Globus pallidus (tissue), 1 donor: ENCODE data around the gene KCNJ9.
"Not testable (repeated sequence)": the region's sequence is repeated elsewhere in the genome, so short reads cannot be mapped to it uniquely, and the experiment has no call there.

Source experiments
- DNase-seq: peaks from one replicate; pipeline ENCODE4 v3.0.0-alpha.2; 2015; ENCODE audit warnings: low spot score

Gene KCNJ9

DNA sequence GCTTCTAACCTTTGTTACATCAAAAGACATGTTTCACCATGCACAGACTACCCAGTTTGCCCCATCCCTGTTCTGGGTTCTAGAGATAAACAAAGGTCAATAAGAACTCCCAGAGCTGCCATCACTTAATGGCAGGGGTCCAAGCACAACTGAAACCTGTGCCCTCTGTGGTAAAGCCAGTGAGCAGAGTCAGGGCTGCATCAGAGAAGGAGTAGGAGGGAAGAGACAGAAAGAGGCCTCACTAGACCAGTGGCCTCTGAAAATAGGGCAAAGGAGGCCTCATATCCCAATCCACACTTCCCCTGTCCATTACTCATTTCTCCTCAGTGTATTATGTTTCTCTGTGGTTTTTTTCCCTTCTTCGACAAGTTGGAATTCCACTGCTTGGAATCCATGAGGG, 44.4 kb downstream of the KCNJ9 start:
- DNase-seq, result no peak

DNA sequence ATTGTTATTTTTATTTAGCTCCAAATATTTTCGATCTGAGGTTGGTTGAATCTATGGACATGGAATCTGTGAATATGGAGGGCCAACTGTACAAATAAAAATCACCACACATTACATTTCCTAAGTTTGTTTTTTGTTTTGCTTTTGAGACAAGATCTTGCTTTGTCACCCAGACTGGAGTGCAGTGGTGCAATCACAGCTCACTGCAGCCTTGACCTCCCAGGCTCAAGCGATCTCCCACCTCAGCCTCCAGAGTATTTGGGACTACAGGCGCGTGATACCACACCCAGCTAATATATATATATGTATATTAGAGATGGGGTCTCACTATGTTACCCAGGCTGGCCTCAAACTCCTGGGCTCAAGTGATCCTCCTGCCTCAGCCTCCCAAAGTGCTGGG, 45.0 kb downstream of the KCNJ9 start:
- not testable (repeated sequence) for DNase-seq

DNA sequence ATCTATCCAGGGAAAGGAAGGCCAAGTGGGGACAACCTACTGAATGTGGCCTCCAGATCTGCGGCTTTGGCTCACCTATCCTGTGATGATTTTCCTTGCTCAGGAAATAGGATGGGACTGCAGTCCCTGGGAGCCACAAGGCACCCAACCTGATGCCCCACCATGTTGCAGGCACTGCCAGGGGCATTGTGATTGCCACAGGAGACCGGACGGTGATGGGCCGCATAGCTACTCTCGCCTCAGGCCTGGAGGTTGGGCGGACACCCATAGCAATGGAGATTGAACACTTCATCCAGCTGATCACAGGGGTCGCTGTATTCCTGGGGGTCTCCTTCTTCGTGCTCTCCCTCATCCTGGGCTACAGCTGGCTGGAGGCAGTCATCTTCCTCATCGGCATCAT, 46.0 kb downstream of the KCNJ9 start:
- DNase-seq, result no peak

DNA sequence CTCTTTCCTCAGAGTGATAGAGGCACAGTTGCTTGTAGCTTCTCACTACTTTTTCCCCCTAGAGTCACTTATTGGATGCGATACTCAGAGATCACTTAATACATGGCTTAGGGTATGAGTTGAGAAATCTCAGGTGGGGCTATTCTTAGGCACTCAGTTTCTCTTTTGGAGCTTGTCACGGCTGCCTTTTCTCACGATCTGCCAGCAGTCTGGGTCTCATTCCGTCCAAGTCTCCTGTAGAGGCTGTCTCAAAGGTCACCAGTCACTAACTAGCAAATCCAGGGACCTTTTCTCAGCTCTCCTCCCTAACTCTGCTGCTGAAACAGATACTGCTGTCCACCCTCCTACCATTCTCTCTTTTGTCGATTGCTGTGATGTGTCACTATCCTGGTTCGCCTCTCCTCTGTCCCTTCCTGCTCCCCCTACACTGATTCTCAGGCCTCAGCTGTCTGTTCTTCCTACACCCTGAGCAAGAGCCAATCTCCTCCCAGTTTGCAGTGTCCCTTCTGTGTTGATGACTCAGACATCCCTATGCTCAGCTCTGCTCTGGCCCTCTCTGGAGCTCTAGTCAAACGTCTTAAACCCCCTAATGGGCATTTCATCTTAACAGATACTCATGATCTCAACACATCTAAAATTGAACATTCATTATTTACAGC, 46.7 kb downstream of the KCNJ9 start:
- no peak for DNase-seq

DNA sequence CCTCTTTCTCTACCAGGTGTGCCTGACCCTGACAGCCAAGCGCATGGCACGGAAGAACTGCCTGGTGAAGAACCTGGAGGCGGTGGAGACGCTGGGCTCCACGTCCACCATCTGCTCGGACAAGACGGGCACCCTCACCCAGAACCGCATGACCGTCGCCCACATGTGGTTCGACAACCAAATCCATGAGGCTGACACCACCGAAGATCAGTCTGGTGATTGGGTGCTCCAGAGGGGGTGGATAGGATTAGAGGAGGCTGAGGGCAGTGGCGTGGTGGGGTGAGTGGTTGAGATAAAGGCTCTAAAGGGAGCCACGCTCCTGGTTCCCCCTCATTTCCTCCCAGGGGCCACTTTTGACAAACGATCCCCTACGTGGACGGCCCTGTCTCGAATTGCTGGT, 47.3 kb downstream of the KCNJ9 start:
- no peak for DNase-seq

DNA sequence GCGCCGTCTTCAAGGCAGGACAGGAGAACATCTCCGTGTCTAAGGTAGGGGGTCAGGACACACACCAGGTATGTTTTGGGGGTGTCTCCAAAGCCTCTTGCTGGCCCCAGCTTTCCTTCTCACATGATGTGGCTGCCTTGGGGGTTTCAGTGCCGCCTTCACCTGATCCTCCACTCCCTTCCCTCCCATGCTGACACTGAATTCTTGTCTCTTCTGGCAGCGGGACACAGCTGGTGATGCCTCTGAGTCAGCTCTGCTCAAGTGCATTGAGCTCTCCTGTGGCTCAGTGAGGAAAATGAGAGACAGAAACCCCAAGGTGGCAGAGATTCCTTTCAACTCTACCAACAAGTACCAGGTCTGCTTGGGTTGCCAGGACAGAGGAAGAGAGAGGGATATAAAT, 47.7 kb downstream of the KCNJ9 start:
- DNase-seq, result no peak

DNA sequence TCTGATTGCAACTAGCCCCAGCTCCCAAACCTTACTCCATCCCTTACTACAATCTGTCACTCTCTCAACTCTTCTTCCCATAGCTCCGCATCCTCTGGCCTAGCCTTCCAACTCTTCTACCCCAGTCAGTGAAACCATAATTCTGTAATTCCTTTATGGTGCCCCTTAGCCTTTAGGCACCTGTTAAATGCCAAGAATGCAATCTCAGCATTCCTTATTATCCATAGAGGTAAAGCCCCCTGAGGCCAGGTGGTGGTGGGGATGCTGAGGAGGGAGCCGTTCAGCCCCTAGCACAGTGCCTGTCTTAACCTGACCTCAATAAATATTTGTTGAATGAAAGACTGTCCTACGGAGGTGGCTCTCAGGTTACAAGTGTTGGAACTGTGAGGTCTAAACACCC, 48.2 kb downstream of the KCNJ9 start:
- no peak for DNase-seq

DNA sequence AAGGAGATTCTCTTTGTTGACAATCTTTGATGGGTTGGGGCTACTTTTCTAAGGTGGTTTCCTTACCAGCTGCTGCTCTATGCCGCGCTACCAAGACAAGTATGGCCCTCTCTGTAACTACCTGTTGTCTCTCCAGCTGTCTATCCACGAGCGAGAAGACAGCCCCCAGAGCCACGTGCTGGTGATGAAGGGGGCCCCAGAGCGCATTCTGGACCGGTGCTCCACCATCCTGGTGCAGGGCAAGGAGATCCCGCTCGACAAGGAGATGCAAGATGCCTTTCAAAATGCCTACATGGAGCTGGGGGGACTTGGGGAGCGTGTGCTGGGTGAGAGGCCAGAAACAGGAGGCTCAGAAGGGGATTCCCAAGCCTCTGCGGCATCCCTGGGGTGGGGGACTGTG, 48.6 kb downstream of the KCNJ9 start:
- no peak for DNase-seq

DNA sequence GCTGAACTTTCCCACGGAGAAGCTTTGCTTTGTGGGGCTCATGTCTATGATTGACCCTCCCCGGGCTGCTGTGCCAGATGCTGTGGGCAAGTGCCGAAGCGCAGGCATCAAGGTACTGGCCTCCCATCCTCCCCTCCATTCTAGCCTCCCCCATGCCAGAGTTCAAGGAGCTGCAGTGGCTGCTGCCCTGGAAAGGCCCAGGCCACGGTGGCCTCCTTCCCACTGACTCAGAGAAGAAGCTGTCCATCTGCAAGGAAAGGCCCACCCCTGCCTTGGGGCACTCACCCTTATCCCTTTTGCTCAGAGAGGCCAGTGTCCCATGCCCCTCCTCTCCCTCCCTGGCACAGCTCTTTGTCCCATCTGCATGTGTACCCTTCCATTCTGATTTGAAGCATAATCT, 49.1 kb downstream of the KCNJ9 start:
- DNase-seq, result no peak

DNA sequence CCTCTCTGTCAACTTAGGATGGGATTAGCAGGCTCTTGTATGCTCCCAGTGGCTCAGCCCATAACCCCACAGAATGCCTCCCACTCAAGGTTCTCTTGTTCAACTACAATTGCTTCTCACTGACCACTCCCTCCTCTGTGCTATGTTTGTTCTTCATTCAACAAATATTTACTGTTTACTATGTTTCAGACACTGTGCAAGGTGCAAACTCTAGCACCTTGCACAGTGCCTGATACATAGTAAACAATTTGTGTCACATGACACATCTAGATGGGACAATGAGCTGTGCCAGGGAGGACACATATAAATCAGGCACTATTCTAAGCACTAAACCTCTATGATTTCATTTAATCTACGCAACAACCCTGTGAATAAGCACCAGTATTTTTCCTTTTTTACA, 49.6 kb downstream of the KCNJ9 start:
- no peak for DNase-seq

DNA sequence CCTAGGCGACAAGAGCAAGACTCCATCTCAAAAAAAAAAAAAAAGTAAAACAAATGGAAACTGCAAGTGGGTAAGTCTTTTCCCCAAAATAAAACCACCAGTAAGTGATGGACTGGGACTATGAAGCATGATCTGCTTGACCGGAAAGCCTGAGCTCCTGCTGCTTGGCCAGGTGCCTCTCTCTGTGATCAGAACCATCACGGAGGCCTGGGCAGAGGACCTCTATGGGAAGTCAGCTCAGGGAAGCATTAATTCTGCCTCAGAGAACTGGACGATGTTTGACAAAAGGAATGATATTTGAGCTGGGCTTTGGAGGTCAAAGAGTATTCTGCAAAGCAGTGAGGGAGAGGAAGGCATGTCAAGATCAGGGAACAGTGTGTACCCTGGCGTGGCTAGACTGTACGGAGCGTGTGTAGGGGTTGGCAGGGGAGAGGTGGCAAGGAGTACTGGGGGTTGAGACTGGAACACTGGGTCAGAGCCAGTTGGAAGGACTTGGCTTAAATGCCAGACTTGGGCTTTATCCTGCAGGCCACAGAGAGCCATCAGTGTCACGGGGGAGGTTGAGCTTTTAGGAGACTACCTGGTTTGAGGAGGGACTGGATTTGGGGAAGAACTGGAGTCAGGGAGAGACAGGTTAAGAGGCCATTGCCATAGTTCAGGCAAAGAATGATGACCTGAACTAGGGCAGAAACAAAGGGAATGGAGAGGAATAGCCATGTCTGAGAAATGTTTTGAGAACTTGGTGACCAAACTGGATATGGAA, 50.6 kb downstream of the KCNJ9 start:
- peak; percentile 32 for DNase-seq

DNA sequence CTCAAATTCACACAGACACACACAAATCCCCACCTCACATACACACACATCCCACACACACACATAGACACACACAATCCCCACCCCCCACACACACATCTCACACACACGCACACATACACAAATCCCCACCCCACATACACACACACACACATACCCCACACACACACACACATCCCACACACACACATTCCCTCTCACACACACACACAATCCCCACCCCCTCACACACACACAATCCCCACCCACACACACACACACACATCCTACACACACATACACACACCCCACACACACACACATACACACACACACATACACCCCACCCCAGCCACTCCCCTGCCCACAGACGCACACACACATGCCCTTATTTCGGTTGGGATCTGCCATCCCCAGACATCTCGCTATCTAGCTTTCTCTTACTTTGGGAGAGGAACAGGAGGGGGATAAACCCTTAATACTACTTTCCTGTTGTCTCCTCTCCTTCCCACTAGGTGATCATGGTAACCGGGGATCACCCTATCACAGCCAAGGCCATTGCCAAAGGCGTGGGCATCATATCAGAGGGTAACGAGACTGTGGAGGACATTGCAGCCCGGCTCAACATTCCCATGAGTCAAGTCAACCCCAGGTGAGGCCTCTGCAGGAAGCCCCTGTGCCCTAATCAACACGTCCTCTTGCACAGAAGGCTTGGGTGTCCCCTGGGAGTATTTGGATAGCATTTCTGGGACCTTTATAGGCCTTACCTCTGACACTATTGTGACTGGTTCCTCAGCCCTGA, 52.8 kb downstream of the KCNJ9 start:
- DNase-seq, result no peak

DNA sequence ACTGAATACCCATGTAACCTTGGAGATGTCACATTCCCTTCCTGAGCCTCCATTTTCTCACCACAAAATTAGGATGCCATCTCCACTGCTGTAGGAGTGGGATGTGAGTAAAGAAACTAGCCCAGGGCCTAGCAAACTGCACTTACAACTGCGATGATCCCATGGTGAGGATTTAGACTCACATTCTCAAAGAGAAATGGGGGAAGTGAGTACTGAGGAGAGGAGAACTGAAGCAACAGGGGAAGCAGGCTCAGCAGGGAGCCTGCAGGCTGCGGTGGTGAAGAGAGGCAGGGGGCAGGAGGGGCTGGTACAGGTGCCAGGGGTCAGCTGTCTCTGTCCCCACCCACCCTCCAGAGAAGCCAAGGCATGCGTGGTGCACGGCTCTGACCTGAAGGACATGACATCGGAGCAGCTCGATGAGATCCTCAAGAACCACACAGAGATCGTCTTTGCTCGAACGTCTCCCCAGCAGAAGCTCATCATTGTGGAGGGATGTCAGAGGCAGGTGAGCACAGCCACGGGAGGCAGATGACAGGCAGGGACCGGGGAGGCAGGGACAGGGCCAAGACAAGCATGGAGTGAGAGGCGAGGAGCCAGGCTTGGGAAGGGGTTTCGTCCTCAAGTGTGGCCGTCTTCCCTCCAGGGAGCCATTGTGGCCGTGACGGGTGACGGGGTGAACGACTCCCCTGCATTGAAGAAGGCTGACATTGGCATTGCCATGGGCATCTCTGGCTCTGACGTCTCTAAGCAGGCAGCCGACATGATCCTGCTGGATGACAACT, 53.6 kb downstream of the KCNJ9 start:
- no peak for DNase-seq

DNA sequence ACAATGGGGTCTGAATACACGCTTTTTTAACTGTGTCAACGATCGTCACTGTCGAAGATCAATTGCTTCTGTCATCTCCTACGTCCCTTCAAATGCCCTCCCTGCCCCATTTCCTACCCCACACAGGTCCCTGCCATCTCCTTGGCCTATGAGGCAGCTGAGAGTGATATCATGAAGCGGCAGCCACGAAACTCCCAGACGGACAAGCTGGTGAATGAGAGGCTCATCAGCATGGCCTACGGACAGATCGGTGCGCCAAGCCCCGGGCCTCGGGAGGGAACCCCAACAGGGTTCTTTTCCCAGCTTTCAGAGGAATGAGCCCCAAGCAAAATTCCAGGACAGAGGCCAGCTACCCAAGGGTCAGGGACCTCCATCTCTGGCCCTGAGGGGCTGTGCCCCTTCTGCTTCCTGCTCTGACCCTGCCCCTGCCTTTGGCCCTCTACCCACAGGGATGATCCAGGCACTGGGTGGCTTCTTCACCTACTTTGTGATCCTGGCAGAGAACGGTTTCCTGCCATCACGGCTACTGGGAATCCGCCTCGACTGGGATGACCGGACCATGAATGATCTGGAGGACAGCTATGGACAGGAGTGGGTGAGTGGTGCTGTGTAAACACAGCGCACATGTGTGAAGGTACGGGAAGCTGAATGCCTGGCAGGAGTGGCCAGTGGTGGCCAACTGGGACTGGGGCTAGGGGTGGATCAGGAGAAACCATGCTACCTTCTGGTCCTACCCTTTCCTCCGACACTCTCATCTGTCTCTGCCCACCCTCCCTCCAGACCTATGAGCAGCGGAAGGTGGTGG, 55.0 kb downstream of the KCNJ9 start:
- no peak for DNase-seq

DNA sequence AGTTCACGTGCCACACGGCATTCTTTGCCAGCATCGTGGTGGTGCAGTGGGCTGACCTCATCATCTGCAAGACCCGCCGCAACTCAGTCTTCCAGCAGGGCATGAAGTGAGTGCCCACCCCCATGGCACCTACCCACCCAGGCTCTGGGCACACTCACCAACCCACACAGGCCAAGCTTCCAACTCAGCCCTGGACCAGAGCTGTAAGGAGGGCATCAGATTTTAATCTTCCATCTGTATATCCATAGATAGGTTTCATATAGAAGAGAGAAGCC, 55.5 kb downstream of the KCNJ9 start:
- no peak for DNase-seq

DNA sequence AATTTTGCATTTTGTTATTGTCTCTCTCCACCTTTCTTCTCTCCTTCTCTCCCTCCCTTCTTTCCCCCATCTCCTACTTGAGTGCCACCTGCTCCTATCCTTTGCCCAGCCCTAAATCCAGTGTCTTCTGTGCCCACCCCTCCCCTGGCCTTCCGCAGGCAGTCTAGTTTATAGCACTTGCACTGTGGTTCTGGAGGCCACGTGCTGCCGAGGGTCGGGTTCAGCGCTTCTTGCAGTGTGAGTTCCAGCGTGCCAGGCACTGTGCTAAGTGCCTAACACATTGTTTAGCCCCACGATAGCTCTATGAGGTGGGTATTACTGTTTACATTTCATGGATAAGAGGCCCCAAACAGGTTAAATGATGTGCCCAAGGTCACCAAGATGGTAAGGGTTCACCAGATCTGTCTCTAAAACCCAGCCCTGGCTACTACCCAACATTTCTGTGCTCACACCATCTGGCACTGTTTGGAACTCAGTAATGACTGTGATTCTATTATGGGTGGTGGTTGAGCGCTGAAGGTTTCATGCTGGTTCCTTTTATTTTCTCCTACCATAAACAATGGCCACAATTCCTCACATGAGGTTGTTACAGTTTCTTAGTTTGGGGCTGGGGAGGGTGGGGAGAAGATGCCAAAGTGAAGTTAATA, 56.0 kb downstream of the KCNJ9 start:
- DNase-seq, result no peak

DNA sequence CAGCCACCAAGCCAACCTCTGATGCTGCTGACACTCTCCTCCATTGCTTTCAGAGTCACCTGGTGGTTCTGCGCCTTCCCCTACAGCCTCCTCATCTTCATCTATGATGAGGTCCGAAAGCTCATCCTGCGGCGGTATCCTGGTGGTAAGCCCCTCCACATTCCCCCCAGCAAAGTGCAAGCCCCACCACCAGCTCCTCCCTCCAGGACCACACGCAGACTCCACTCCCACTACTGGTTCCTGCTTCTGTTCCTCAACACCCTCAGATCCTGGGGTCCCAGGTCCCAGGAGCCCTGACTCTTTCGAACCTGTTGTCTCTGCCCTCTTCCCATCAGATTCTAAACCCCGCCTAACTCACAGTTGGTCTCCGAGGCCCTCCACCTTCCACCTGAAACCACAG, 58.5 kb downstream of the KCNJ9 start:
- no peak for DNase-seq
